C4-2B (cell line): ENCODE data around the gene HOXC13.
A peak's percentile ranks its signal among the peaks of the same experiment; 100 is the strongest.

ENCODE experiments used
- H3K27ac ChIP-seq: fragments of 450-650 bp; 2 replicates; pipeline ENCODE4 v1.5.1; 2017
- ZFX ChIP-seq: fragments of 450-650 bp; IDR thresholded peaks from 2 replicates; pipeline ENCODE4 v1.6.1; 2017
- TF ChIP-seq, protein P1 (sequence below): fragments of 450-650 bp; conservative IDR thresholded peaks from 2 replicates; pipeline ENCODE4 v1.5.1; 2017; ENCODE audit warnings: mild to moderate bottlenecking

Gene HOXC13

DNA sequence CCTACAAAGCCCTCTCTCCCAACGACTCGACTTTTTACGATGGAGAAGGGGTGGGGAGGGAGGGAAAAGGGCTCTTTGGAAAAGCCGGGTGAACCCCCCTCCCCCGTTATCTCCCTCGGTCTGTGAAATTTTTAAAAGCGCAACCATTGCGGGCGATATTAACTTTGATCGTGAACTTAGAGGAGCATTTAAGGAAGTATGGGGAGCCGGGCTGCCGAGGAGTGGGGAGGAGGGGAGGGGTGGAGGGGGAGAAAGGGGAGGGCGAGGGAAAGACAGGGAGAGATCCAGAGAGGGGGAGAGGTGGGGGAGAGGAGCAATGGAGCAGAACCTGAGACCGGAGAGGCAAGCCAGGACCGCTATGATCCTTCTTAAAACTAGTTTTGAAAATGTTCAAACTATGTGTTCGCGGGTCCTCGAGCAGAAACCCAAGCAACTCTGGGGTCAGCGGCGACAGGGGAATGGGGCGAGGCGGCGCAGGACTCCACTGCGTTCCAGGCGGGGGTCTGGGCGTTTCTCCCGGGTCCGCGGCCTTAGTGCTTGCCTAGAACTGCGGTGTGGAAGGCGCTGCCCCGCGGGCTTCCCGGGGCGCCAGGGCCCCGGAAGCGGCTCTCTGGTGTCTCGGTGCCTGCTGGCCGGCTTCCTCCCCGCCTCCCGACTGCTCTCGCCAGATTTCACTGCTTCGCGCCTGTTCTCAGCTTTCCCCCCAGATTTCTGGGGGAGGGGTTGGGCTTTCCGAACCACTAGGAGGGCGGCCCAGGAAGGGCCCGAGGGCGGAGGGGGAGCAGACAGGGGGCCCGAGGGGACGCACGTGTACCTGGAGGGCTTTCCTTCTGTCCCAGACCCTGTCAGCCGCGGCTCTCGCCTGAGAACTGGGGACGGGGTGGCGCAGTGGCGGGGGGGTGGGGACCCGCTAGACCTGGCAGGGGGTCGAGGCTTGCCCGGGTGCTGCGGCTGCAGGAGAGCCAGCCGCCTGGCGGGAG is 35.7 kb downstream of the HOXC13 start, which contains the start of gene HOTAIR:
Gene HOTAIR (minus strand): TSS at position 871 of the 980 bp plus-strand sequence.
- no peak within 1 kb of the TSS for H3K27ac ChIP-seq

GRCh38 chr12:53975064-53975471 is 36.4 kb downstream of the HOXC13 start:
- TF ChIP-seq, protein P1, sequence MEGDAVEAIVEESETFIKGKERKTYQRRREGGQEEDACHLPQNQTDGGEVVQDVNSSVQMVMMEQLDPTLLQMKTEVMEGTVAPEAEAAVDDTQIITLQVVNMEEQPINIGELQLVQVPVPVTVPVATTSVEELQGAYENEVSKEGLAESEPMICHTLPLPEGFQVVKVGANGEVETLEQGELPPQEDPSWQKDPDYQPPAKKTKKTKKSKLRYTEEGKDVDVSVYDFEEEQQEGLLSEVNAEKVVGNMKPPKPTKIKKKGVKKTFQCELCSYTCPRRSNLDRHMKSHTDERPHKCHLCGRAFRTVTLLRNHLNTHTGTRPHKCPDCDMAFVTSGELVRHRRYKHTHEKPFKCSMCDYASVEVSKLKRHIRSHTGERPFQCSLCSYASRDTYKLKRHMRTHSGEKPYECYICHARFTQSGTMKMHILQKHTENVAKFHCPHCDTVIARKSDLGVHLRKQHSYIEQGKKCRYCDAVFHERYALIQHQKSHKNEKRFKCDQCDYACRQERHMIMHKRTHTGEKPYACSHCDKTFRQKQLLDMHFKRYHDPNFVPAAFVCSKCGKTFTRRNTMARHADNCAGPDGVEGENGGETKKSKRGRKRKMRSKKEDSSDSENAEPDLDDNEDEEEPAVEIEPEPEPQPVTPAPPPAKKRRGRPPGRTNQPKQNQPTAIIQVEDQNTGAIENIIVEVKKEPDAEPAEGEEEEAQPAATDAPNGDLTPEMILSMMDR = no peak
- TF ChIP-seq ZFX = no peak
- no peak overlapping the region for H3K27ac ChIP-seq

More for the DNA sequence above, 35.7 kb downstream of the HOXC13 start, which contains the start of gene HOTAIR:
- TF ChIP-seq, protein P1 = no peak
- TF ChIP-seq ZFX = no peak

- TF ChIP-seq, protein P1 = no peak
- TF ChIP-seq ZFX = no peak
- no peak overlapping the region for H3K27ac ChIP-seq
Measured at GRCh38 chr12:53975479-53976152, 37.0 kb downstream of the HOXC13 start.

DNA sequence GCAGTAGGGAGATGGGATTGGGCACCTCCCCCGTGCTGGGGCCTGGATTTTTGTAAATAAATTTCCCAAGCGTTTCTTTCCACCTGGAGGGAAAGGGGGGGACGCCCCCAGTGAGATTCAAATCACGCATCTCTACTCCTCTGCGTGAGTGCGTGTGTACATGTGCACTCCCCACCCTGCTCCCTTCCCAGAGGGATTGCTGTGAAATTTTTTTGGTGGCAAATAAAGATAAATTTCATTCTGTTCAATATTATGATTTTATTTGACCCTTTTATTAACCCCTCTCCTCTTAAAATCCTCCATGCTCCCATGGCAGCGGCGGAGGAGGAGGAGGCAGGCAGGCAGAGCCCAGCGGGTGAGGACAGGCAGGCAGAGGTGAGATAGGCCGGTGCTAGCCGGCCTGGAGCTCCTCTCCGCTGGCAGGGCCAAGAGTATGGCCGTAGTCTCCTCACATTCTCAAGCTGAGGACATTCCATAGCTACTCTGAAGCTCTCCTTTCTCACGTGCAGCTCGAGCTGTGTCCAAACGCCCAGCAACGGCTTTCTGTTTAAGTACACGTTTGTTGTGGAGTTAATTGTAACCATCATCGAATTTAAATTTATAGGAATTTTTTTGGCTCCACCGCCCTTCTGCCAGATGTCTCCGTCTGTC is 37.7 kb downstream of the HOXC13 start:
- TF ChIP-seq, protein P1 = no peak
- TF ChIP-seq ZFX = no peak
- H3K27ac ChIP-seq = peak overlapping the region; percentile 6; the same call in 1 of the 2 replicates

DNA sequence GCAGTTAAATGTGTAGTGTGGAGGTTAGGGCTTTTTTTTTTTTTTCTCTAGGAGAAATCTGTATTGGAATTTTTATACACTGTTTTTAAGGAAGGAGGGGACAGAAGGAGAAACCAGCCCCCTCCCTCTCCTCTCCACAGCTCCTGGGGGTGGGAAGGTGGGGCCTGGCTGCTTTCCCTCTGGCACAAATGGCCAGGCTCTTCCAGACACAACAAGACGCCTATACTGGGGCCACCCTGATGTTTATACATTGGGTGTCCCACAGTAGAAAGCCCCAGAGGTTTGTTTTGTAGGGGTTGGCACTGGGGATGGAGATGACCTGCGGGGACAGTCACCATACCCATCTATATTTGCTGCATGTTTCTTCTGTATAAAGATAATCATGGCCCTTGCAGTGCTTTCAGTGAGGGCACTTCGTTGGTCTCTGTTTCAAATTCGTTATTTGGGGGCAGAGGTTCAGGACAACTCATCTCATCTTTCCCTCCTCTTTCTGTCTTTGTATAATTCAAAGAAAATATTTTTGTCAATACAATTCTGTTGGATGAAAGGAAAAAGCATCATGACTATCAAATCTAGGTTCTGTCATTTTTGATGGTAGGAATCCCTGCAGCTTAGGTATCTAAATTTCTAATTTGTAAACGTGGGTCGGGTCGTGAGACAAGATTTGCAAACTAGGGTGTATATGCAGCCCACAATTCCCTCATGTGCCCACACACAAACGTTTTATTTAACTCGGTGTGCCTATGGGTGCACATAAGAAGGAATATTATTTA is 38.4 kb downstream of the HOXC13 start:
- no peak for TF ChIP-seq ZFX
- TF ChIP-seq, protein P1 = no peak
- H3K27ac ChIP-seq = peak overlapping the region; percentile 95; the same call in 1 of the 2 replicates

DNA sequence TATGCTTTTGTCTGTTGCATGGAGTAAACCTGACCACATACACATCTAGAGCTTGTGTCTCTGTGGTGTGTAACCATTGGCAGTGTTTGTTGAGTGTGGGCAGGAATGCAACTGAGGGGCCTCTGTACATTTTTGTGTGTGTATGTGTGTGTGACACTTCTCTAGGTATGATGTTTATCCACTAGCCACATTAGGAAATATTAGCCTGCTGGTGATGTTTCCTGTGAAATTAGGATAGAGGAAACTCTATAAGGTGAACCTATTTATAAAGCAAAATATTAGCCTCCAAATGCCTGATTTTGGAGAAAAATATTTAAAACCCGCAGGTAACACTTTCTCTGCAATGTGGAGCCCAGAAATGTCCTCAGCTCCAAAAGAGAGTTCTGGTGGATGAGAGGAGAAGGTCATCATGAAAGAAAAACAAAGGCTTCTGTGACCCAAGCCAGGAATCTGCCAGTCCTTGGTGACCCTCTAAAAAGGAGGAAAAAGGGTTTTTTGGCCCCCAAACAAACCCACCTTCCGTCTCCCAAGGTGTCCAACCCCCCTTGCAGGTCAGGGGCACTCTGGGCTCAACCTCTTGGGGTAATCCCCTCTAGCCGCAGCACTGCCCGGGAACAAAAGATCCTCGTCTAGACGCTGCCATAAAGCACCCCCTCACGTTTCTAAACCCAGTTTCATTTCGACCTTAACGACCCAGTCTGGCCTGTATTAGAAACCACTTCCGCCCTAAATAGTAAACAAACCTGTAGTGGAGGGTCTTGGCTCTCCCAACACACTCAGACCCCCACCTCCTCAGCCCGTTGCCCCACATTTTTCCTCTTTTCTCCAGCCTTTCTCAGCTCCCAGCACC is 39.2 kb downstream of the HOXC13 start:
- H3K27ac ChIP-seq = peak overlapping the region; percentile 95
- no peak for TF ChIP-seq ZFX
- TF ChIP-seq, protein P1 = no peak
